Lower leg skin (tissue), 3 donors: ENCODE data around the gene TMEM209.

ENCODE experiments used
- CTCF ChIP-seq, 3 donors: fragments of 450-650 bp; IDR thresholded peaks; one replicate each; pipeline ENCODE4 v1.5.1; 2016; ENCODE audit warnings: antibody characterized with exemption in 3 of 3, mild to moderate bottlenecking in 3 of 3, moderate library complexity in 2 of 3
- POLR2A ChIP-seq, 2 donors: fragments of 450-650 bp; IDR thresholded peaks; one replicate each; pipeline ENCODE4 v1.6.1; 2016 to 2017; ENCODE audit warnings: antibody characterized with exemption in 2 of 2, mild to moderate bottlenecking in 1 of 2, moderate library complexity in 1 of 2

GRCh38 chr7:130114776-130115175, 90.4 kb downstream of the TMEM209 start:
- TF ChIP-seq CTCF (IDR thresholded peaks at IDR 0.05), result no peak
- TF ChIP-seq POLR2A (IDR thresholded peaks at IDR 0.05), result no peak
